Left renal pelvis (tissue), 4 donors: ENCODE results near the gene NCR2. TPM values are rescaled to one million over a fixed set of nuclear protein-coding genes. Genes with fewer than 3 reads are reported as not detected.

Source experiments
- DNase-seq, 4 donors: peaks; one replicate each; pipeline ENCODE4 v3.0.0-alpha.2; 2013; ENCODE audit warnings: low read depth in 4 of 4, low spot score in 3 of 4
- polyA plus RNA-seq, 4 donors: library from polyadenylated mRNA; unstranded; fragments of 120-200 nt; gene quantifications; one replicate each; pipeline ENCODE4 v1.2.1, GENCODE V29; 2013; ENCODE audit not compliant: insufficient read length in 4 of 4

The NCR2 gene
- polyA plus RNA-seq, 4 donors, result not detected

- DNase-seq, result no peak
Measured at GRCh38 chr6:41356825-41357224, 21.4 kb downstream of the NCR2 start.

- DNase-seq, result no peak
Measured at GRCh38 chr6:41358503-41358902, 23.1 kb downstream of the NCR2 start.

- no peak for DNase-seq
Measured at GRCh38 chr6:41359617-41360313, 24.4 kb downstream of the NCR2 start.

GRCh38 chr6:41360314-41360685 lies 24.9 kb downstream of the NCR2 start:
- DNase-seq, result no peak

- DNase-seq, result no peak
Measured at GRCh38 chr6:41366150-41366549, 30.7 kb downstream of the NCR2 start.

GRCh38 chr6:41367061-41367460 lies 31.7 kb downstream of the NCR2 start:
- no peak for DNase-seq

GRCh38 chr6:41367700-41368099 lies 32.3 kb downstream of the NCR2 start:
- DNase-seq, result peak in 1 of 4 donors; percentile 51

GRCh38 chr6:41370488-41371111 lies 35.2 kb downstream of the NCR2 start:
- no peak for DNase-seq

- peak in 2 of 4 donors; percentile 30 to 39 for DNase-seq
Measured at GRCh38 chr6:41371461-41371991, 36.1 kb downstream of the NCR2 start.

- DNase-seq, result peak in 2 of 4 donors; percentile 14 to 25
Measured at GRCh38 chr6:41371992-41372831, 36.8 kb downstream of the NCR2 start.

GRCh38 chr6:41372832-41373626 lies 37.6 kb downstream of the NCR2 start:
- DNase-seq, result peak in 2 of 4 donors; percentile 8 to 21

GRCh38 chr6:41373627-41373918 lies 38.2 kb downstream of the NCR2 start:
- peak in 1 of 4 donors; percentile 7 for DNase-seq

GRCh38 chr6:41373919-41374617 lies 38.7 kb downstream of the NCR2 start:
- DNase-seq, result no peak

GRCh38 chr6:41374618-41375590 lies 39.5 kb downstream of the NCR2 start:
- peak in 1 of 4 donors; percentile 14 for DNase-seq

GRCh38 chr6:41375598-41376151 lies 40.3 kb downstream of the NCR2 start:
- DNase-seq, result peak in 1 of 4 donors; percentile 4

- peak in 1 of 4 donors; percentile 5 for DNase-seq
Measured at GRCh38 chr6:41376176-41376575, 40.8 kb downstream of the NCR2 start.

- no peak for DNase-seq
Measured at GRCh38 chr6:41377071-41377470, 41.7 kb downstream of the NCR2 start.

GRCh38 chr6:41379306-41379705 lies 43.9 kb downstream of the NCR2 start:
- DNase-seq, result no peak
